ENCODE measurements around the gene VWA5A.
"Not testable (repeated sequence)": the region's sequence is repeated elsewhere in the genome, so short reads cannot be mapped to it uniquely, and the experiment has no call there.

VWA5A gene

GRCh38 chr11:124096364-124096763 lies 18.9 kb upstream of the VWA5A start:
- no peak for DNase-seq

- no peak for DNase-seq
Observed at GRCh38 chr11:124098141-124098540, 17.1 kb upstream of the VWA5A start.

GRCh38 chr11:124101737-124102136 lies 13.5 kb upstream of the VWA5A start:
- no peak for DNase-seq

- DNase-seq = peak; percentile 9
Observed at GRCh38 chr11:124108156-124108555, 7.1 kb upstream of the VWA5A start.

GRCh38 chr11:124109377-124109776 lies 5.9 kb upstream of the VWA5A start:
- DNase-seq = no peak

GRCh38 chr11:124110201-124110600 lies 5.0 kb upstream of the VWA5A start:
- DNase-seq = no peak

GRCh38 chr11:124113890-124114289 lies 1.4 kb upstream of the VWA5A start:
- peak; percentile 2 for DNase-seq

- DNase-seq = no peak
Observed at GRCh38 chr11:124115782-124116616, 749 bp downstream of the VWA5A start.

- no peak for DNase-seq
Observed at GRCh38 chr11:124119103-124119502, 3.9 kb downstream of the VWA5A start.

- DNase-seq = no peak
Observed at GRCh38 chr11:124120891-124121290, 5.6 kb downstream of the VWA5A start.

GRCh38 chr11:124122123-124122522 lies 6.9 kb downstream of the VWA5A start:
- no peak for DNase-seq

- DNase-seq = no peak
Observed at GRCh38 chr11:124123622-124124021, 8.4 kb downstream of the VWA5A start.

- DNase-seq = not testable (repeated sequence)
Observed at GRCh38 chr11:124127134-124127533, 11.9 kb downstream of the VWA5A start.

- no peak for DNase-seq
Observed at GRCh38 chr11:124143034-124143433, 27.8 kb downstream of the VWA5A start.

- DNase-seq = no peak
Observed at GRCh38 chr11:124147951-124148350, 32.7 kb downstream of the VWA5A start.

GRCh38 chr11:124150684-124151083 lies 35.4 kb downstream of the VWA5A start:
- DNase-seq = no peak

- DNase-seq = no peak
Observed at GRCh38 chr11:124152770-124153407, 37.6 kb downstream of the VWA5A start.

- no peak for DNase-seq
Observed at GRCh38 chr11:124153821-124154220, 38.6 kb downstream of the VWA5A start.

GRCh38 chr11:124159481-124159880 lies 44.2 kb downstream of the VWA5A start:
- no peak for DNase-seq

- DNase-seq = no peak
Observed at GRCh38 chr11:124160986-124161385, 45.7 kb downstream of the VWA5A start.

- no peak for DNase-seq
Observed at GRCh38 chr11:124167826-124168231, 52.6 kb downstream of the VWA5A start.

GRCh38 chr11:124168796-124169195 lies 53.5 kb downstream of the VWA5A start:
- no peak for DNase-seq

- not testable (repeated sequence) for DNase-seq
Observed at GRCh38 chr11:124170315-124170714, 55.1 kb downstream of the VWA5A start.

GRCh38 chr11:124170801-124171586 lies 55.7 kb downstream of the VWA5A start:
- no peak for DNase-seq

All from fibroblast of skin of right quadriceps (primary cell).